Skeletal muscle satellite cell (primary cell): Measurements from ENCODE around the gene SLC27A2. TPM values are rescaled to one million over a fixed set of nuclear protein-coding genes. Genes with fewer than 3 reads are reported as not detected.
"Not testable (repeated sequence)": the region's sequence is repeated elsewhere in the genome, so short reads cannot be mapped to it uniquely, and the experiment has no call there.

Experiments used
- H3K27me3 ChIP-seq: 2 replicates; pipeline ENCODE4 v1.7.0; 2013; ENCODE audit warnings: low read length; ENCODE audit not compliant: control insufficient read depth, insufficient read depth
- H3K36me3 ChIP-seq: 2 replicates; pipeline ENCODE4 v1.7.0; 2013; ENCODE audit warnings: mild to moderate bottlenecking, control low read depth, low read length; ENCODE audit not compliant: insufficient read depth
- H3K4me1 ChIP-seq: 2 replicates; pipeline ENCODE4 v1.7.0; 2013; ENCODE audit warnings: low read length; ENCODE audit not compliant: control insufficient read depth, insufficient read depth
- H3K4me2 ChIP-seq: 2 replicates; pipeline ENCODE4 v1.7.0; 2013; ENCODE audit warnings: mild to moderate bottlenecking, low read length
- H3K4me3 ChIP-seq: 2 replicates; pipeline ENCODE4 v1.7.0; 2013; ENCODE audit warnings: low read length
- H3K9ac ChIP-seq: 2 replicates; pipeline ENCODE4 v1.7.0; 2013; ENCODE audit warnings: mild to moderate bottlenecking, low read depth, low read length, moderate library complexity
- H3K9me3 ChIP-seq: replicated peaks from 2 replicates; pipeline ENCODE4 v1.7.0; 2013; ENCODE audit warnings: mild to moderate bottlenecking, control low read depth, low read length
- total RNA-seq: library from RNA; depleted of rRNA; stranded (reverse); fragments of >200 nt; gene quantifications from 2 replicates; pipeline ENCODE4 v1.2.3, GENCODE V29; 2012; rRNA removed

Gene SLC27A2
- under 0.01 TPM in 2 replicates for total RNA-seq

DNA sequence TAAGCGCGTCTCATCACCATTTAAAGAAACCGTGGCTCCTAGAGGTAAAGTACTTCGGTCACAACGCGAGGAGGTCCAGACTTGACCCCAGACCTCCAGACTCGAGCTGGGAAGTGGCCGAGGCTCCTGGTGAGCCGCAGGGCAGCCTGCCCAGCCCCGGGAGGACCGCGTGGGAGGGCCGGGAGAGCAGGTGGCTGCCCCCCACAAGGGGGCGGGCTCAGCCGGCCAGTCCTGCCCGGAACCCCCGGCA is at the start of gene SLC27A2:
TSS of gene SLC27A2 (plus strand) at position 228 of the 250 bp plus-strand sequence. CDS start 232 bp downstream, outside the sequence.
- H3K9me3 ChIP-seq = no peaks in the 10 kb centered on the region
- peak within 1 kb of the TSS; percentile 95 for H3K4me2 ChIP-seq
- H3K4me3 ChIP-seq = peak within 1 kb of the TSS; percentile 66
- H3K9ac ChIP-seq = no peak within 1 kb of the TSS
- peaks cover 55% of the 10 kb centered on the region for H3K27me3 ChIP-seq
- no peaks in the 10 kb centered on the region for H3K36me3 ChIP-seq
- peaks cover 10% of the 10 kb centered on the region for H3K4me1 ChIP-seq

DNA sequence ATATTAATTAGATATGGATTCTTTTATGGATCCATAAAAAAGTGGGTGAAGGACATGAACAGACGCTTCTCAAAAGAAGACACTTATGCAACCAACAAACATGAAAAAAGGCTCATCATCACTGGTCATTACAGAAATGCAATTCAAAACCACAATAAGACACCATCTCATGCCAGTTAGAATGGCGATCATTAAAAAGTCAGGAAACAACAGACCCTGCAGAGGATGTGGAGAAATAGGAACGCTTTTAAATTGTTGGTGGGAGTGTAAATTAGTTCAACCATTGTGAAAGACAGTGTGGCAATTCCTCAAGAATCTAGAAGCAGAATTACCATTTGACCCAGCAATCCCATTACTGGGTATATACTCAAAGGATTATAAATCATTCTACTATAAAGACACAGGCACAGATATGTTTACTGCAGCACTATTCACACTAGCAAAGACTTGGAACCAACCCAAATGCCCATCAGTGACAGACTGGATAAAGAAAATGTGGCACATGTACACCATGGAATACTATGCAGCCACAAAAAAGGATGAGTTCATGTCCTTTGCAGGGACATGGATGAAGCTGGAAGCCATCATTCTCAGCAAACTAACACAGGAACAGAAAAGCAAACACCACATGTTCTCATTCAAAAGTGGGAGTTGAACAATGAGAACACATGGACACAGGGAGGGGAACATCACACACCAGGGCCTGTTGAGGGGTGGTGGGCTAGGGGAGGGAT is 49.6 kb upstream of the SLC27A2 start:
- H3K4me1 ChIP-seq = peaks cover 26% of the 10 kb centered on the region
- not testable (repeated sequence) for H3K4me2 ChIP-seq, H3K9me3 ChIP-seq, H3K36me3 ChIP-seq, H3K27me3 ChIP-seq, H3K4me3 ChIP-seq, H3K9ac ChIP-seq

DNA sequence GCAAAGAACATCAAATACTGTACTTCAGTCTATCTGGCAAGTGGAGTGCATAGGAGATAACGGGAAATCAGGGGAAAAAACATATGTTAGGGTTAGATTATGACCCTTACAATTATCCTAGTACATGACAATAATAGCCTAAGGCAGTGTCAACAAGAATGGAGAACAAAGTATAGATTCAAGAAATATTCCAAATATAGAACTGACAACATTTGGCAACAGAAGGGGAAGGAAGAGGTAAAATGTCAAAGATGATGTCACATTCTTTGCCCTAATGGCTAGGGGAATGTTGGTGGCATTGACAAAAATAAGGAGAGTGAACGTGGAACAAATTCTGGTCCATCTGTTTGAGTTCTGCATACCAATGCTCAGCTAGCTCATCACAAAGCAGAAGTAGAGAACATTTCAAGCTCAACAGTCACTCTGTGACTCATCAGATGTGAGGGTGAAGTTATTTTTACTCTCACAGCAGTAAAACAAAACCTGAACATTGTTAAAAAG is 47.4 kb upstream of the SLC27A2 start:
- Histone ChIP-seq H3K27me3 (no peaks in the 10 kb centered on the region), H3K4me3 (no peak overlapping the region), H3K4me2 (peak overlapping the region; percentile 28), H3K9me3 (no peaks in the 10 kb centered on the region), H3K36me3 (no peaks in the 10 kb centered on the region), H3K9ac (peak overlapping the region; percentile 60), H3K4me1 (peaks cover 33% of the 10 kb centered on the region)

DNA sequence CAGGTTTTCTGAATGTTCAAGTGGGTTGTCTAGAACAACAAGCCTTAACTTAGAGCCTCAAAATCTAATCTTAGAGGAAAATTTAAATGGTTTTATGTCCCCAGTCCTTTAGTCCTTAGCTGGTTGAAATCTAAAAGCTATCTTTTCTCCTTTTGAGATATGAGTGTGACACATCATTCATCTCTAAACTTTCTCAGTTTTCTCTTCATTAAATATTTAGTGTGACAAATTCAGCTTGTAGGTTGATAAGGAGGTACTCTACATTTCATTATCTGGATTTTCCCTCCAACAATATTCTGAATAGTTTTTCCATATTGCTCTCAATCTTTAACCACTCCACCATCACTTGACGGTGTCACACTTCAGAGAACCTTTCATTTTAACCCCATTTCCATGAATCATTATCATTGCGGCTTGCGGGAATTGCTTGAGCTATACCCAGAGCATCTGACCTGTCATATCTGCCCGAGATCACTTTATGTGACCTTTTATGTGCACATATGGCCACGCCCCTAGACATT is 46.9 kb upstream of the SLC27A2 start:
- peak overlapping the region; percentile 60 for H3K9ac ChIP-seq
- H3K27me3 ChIP-seq = no peaks in the 10 kb centered on the region
- H3K9me3 ChIP-seq = no peaks in the 10 kb centered on the region
- no peaks in the 10 kb centered on the region for H3K36me3 ChIP-seq
- peak overlapping the region; percentile 37 for H3K4me2 ChIP-seq
- peaks cover 33% of the 10 kb centered on the region for H3K4me1 ChIP-seq
- no peak overlapping the region for H3K4me3 ChIP-seq

DNA sequence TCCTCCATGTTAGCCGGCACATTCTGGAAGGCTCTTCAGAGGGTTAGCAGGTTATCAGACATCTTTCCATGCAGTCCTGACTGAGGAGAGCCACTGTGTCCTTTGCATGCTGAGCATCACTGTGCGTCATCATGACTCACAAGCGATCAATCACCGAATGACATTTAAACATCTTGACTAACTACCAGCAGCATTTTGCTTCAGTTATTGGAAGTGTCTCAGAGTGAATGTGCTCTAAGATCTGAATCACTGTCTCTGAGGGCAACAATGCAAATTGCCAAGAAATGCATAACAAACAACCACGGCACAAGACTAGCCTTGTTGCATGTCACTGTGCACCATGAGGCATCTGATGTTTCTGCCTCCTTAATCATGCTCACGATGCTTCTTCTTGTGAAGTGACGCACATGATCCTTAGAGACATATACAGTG is 44.6 kb upstream of the SLC27A2 start:
- H3K36me3 ChIP-seq = no peaks in the 10 kb centered on the region
- peaks cover 33% of the 10 kb centered on the region for H3K4me1 ChIP-seq
- H3K9me3 ChIP-seq = no peaks in the 10 kb centered on the region
- H3K27me3 ChIP-seq = no peaks in the 10 kb centered on the region
- peak overlapping the region; percentile 32 for H3K9ac ChIP-seq
- H3K4me2 ChIP-seq = peak overlapping the region; percentile 8
- no peak overlapping the region for H3K4me3 ChIP-seq

GRCh38 chr15:50137893-50138292 is 44.1 kb upstream of the SLC27A2 start:
- H3K4me3 ChIP-seq = no peak overlapping the region
- peak overlapping the region; percentile 8 for H3K4me2 ChIP-seq
- H3K9ac ChIP-seq = peak overlapping the region; percentile 32
- H3K27me3 ChIP-seq = no peaks in the 10 kb centered on the region
- H3K9me3 ChIP-seq = no peaks in the 10 kb centered on the region
- H3K4me1 ChIP-seq = peaks cover 33% of the 10 kb centered on the region
- H3K36me3 ChIP-seq = no peaks in the 10 kb centered on the region

DNA sequence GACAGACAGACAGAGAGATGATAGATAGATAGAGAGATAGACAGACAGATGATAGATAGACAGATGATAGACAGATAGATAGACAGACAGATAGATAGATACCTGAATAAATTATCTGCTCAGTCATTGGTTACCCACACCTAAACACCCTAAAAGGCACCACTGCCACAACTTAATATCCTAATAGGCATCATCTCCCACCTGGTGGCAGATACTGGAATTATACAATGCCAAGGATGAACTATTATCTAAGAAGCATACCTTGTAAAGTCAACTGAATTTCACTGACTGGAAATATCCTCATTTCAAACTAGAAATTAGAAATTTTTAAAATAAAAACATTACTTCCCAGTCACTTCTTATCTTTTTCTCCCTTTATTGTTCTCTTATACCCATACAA is 43.6 kb upstream of the SLC27A2 start:
- Histone ChIP-seq H3K4me3 (no peak overlapping the region), H3K9ac (no peak overlapping the region), H3K4me1 (peaks cover 33% of the 10 kb centered on the region), H3K36me3 (no peaks in the 10 kb centered on the region), H3K9me3 (no peaks in the 10 kb centered on the region), H3K27me3 (no peaks in the 10 kb centered on the region), H3K4me2 (no peak overlapping the region)

GRCh38 chr15:50140098-50140497 is 41.9 kb upstream of the SLC27A2 start:
- no peaks in the 10 kb centered on the region for H3K36me3 ChIP-seq
- H3K9me3 ChIP-seq = no peaks in the 10 kb centered on the region
- no peaks in the 10 kb centered on the region for H3K27me3 ChIP-seq
- peaks cover 33% of the 10 kb centered on the region for H3K4me1 ChIP-seq
- H3K4me2 ChIP-seq = no peak overlapping the region
- no peak overlapping the region for H3K4me3 ChIP-seq
- H3K9ac ChIP-seq = no peak overlapping the region

DNA sequence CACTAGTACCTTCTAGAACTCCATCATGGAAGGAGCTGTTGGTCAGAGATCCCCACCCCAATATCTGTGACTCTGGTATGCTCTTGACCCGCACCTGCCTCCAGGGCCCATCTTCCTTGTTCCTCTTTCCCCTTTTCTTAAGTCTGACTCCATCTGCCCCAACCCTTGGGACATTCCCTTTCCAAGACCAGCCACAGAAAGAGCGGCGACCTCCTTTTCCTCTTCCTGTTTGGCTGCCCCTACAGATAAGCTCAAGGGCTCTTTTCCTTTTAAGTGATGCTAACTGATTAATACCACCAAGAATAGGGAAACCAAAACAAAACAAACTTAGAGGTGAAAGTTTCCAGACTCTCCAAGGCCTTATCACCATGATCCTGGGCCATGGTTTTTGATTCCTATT is 41.0 kb upstream of the SLC27A2 start:
- H3K4me1 ChIP-seq = peaks cover 27% of the 10 kb centered on the region
- no peak overlapping the region for H3K4me3 ChIP-seq
- no peak overlapping the region for H3K9ac ChIP-seq
- H3K27me3 ChIP-seq = no peaks in the 10 kb centered on the region
- H3K36me3 ChIP-seq = no peaks in the 10 kb centered on the region
- H3K9me3 ChIP-seq = no peaks in the 10 kb centered on the region
- H3K4me2 ChIP-seq = no peak overlapping the region

DNA sequence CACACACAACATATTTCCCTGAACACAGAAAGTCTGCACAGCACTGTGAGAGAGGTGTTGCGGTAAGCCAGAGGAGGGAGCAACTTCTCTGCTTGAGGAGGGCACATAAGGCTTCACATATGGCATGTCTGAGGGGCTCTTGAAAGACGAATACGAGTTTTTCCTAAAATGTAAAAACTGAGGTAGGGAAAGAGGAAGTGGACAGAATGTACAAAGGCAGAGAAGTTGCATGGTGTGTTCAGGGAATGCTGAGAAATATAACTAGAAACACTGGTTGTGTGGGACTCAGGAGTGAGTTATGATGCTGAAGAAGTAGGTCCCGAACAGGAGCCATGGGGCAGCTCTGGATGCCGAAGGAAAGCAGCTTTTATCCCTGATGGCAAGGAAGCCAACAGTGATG is 40.1 kb upstream of the SLC27A2 start:
- Histone ChIP-seq H3K27me3 (no peaks in the 10 kb centered on the region), H3K9me3 (no peaks in the 10 kb centered on the region), H3K4me3 (no peak overlapping the region), H3K4me2 (no peak overlapping the region), H3K36me3 (no peaks in the 10 kb centered on the region), H3K4me1 (peaks cover 23% of the 10 kb centered on the region), H3K9ac (no peak overlapping the region)

DNA sequence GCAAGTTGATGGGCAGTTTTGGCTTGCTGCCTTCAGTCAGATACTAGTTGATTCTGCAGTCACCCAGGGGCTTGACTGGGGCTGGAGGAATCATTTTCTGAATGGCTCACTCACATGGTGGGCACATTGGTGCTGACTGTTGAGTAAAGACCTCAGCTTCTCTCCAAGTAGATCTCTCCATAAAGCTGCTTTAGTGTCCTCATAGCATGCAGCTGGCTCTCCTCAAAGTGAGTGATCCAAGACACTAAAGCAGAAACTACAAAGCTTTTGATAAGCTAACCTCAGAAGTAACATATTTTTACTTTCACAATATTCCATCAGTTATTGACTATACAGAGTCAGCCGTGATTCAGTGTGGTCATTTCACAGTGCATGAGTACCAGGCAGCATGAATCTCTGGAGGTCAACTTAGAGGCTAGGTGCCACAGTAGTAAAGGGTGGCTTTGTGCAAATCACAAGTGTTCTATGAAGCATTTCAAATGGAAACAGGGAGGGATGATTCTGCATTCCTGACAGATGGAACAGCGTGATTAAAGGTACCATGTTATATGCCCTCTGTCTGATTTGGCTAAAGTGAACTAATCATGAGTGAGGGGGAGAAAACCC is 38.6 kb upstream of the SLC27A2 start:
- Histone ChIP-seq H3K9ac (no peak overlapping the region), H3K4me1 (peaks cover 10% of the 10 kb centered on the region), H3K36me3 (no peaks in the 10 kb centered on the region), H3K9me3 (no peaks in the 10 kb centered on the region), H3K4me2 (no peak overlapping the region), H3K27me3 (no peaks in the 10 kb centered on the region), H3K4me3 (no peak overlapping the region)
